GM12878 (cell line): ENCODE data around the gene PBRM1. TPM values are rescaled to one million over a fixed set of nuclear protein-coding genes. Genes with fewer than 3 reads are reported as not detected.
"Not testable (repeated sequence)": the region's sequence is repeated elsewhere in the genome, so short reads cannot be mapped to it uniquely, and the experiment has no call there.

Experiments used
- ATAC-seq: fragments of 200-7000 bp; cut with Tn5 transposase; 3 replicates; pipeline ENCODE4 v1.9.1; 2020; ENCODE audit warnings: mild to moderate bottlenecking, moderate library complexity
- BruUV-seq: library from RNA; stranded (reverse); fragments of 400-500 nt; replicated peaks from 2 replicates; lab custom pipeline; 2021; lab: Mats Ljungman, UMichigan
- CTCF ChIA-PET: fragments of 300-600 bp; sonication (Branson Sonifier 250); formaldehyde crosslinking; extraction: SDS; loops from one replicate; lab custom pipeline; 2021; ENCODE audit warnings: inconsistent platforms; lab: Yijun Ruan, JAX
- POLR2A ChIA-PET: fragments of 350-600 bp; formaldehyde crosslinking; extraction: SDS; loops from one replicate; lab custom pipeline; 2021; ENCODE audit warnings: inconsistent platforms; lab: Charles Lee
- RAD21 ChIA-PET: fragments of 300-600 bp; sonication (Branson Sonifier 250); formaldehyde crosslinking; loops from one replicate; lab custom pipeline; 2023; ENCODE audit warnings: antibody characterized with exemption; ENCODE audit not compliant: unreplicated experiment; lab: Charles Lee
- SMC1A ChIA-PET: fragments of 300-600 bp; sonication (Branson Sonifier 250); formaldehyde crosslinking; loops from one replicate; lab custom pipeline; 2023; ENCODE audit not compliant: unreplicated experiment, uncharacterized antibody; lab: Charles Lee
- DNase-seq: peaks from one replicate; pipeline ENCODE4 v3.0.0-alpha.2; 2011; ENCODE audit warnings: low read depth, low spot score
- FAIRE-seq: peaks from 3 replicates; lab custom pipeline; 2011; peaks lifted over from hg19 to GRCh38; lab: Jason Lieb, UNC
- H2AFZ ChIP-seq: 2 replicates; pipeline ENCODE4 v1.6.0; 2011; ENCODE audit warnings: low read depth, low read length, control low read depth; ENCODE audit not compliant: control insufficient read depth
- H3K27ac ChIP-seq: 2 replicates; pipeline ENCODE4 v1.5.1; 2011; ENCODE audit warnings: control low read depth; ENCODE audit not compliant: control insufficient read depth, insufficient read depth
- H3K27me3 ChIP-seq, 2 experiments: replicated peaks in 1 of 2; 2 replicates each; pipeline versions ENCODE4 v1.6.0 to v1.6.1; 2011; ENCODE audit warnings: low read length in 1 of 2; ENCODE audit not compliant: control insufficient read depth in 2 of 2, insufficient read depth in 2 of 2
- H3K36me3 ChIP-seq, 2 experiments: 2 replicates each; pipeline ENCODE4 v1.5.1; 2011; ENCODE audit warnings: low read length in 1 of 2; ENCODE audit not compliant: control insufficient read depth in 2 of 2, insufficient read depth in 2 of 2
- H3K4me1 ChIP-seq: 2 replicates; pipeline ENCODE4 v1.6.1; 2011; ENCODE audit warnings: mild to moderate bottlenecking, low read length, moderate library complexity, mixed read lengths; ENCODE audit not compliant: control insufficient read depth, insufficient read depth
- H3K4me2 ChIP-seq: 2 replicates; pipeline ENCODE4 v1.6.0; 2011; ENCODE audit warnings: control low read depth; ENCODE audit not compliant: control insufficient read depth, insufficient read depth
- H3K4me3 ChIP-seq: fragments of 200-600 bp; sonication (generic); 2 replicates; pipeline ENCODE4 v1.5.1; 2016
- H3K79me2 ChIP-seq: 2 replicates; pipeline ENCODE4 v1.6.0; 2011; ENCODE audit warnings: low read length; ENCODE audit not compliant: control insufficient read depth, insufficient read depth
- H3K9ac ChIP-seq: 2 replicates; pipeline ENCODE4 v1.8.0; 2011; ENCODE audit warnings: low read length, control low read depth, mixed read lengths; ENCODE audit not compliant: control insufficient read depth, insufficient read depth
- H3K9me3 ChIP-seq: replicated peaks from 3 replicates; pipeline ENCODE4 v1.5.1; 2011; ENCODE audit warnings: mild to moderate bottlenecking, low read length; ENCODE audit not compliant: control insufficient read depth, insufficient read depth
- H4K20me1 ChIP-seq: 2 replicates; pipeline ENCODE4 v1.6.0; 2011; ENCODE audit not compliant: control insufficient read depth, insufficient read depth
- CEBPB ChIP-seq, 2 experiments: fragments of 150-350 bp in 1 of 2; IDR thresholded peaks; 2 replicates each; pipeline ENCODE4 v1.6.1; 2012 to 2014; ENCODE audit warnings: low read depth in 2 of 2, low read length in 2 of 2, borderline replicate concordance in 1 of 2, inconsistent platforms in 1 of 2
- EED ChIP-seq: sonication (generic); IDR thresholded peaks from 2 replicates; pipeline ENCODE4 v1.6.1; 2016; ENCODE audit warnings: antibody characterized with exemption, low read depth
- EP300 ChIP-seq, 2 experiments: fragments of 150-350 bp in 1 of 2; IDR thresholded peaks; 2 replicates each; pipeline ENCODE4 v1.6.1; 2011 to 2012; ENCODE audit warnings: low read depth in 2 of 2, low read length in 2 of 2, borderline replicate concordance in 1 of 2, improper control_type of control experiment in 1 of 2, inconsistent platforms in 1 of 2; ENCODE audit not compliant: control insufficient read depth in 1 of 2
- HDAC2 ChIP-seq: fragments of 200-600 bp; sonication (generic); IDR thresholded peaks from 2 replicates; pipeline ENCODE4 v1.6.1; 2017
- KDM1A ChIP-seq: fragments of 200-600 bp; sonication (generic); IDR thresholded peaks from 2 replicates; pipeline ENCODE4 v1.6.1; 2016; ENCODE audit warnings: borderline replicate concordance
- POLR2AphosphoS5 ChIP-seq: IDR thresholded peaks from 2 replicates; pipeline ENCODE4 v1.6.1; 2011; ENCODE audit warnings: mild to moderate bottlenecking, low read length, inconsistent platforms
- RAD21 ChIP-seq: IDR thresholded peaks from 2 replicates; pipeline ENCODE4 v1.6.1; 2011; ENCODE audit warnings: mild to moderate bottlenecking, low read depth, low read length, moderate library complexity; ENCODE audit not compliant: insufficient read depth
- SMAD5 ChIP-seq: IDR thresholded peaks from 2 replicates; pipeline ENCODE4 v1.6.1; 2016; ENCODE audit warnings: antibody characterized with exemption, low read depth
- SPI1 ChIP-seq: IDR thresholded peaks from 2 replicates; pipeline ENCODE4 v1.6.1; 2011; ENCODE audit warnings: low read depth, mild to moderate bottlenecking, low read length, moderate library complexity, borderline replicate concordance; ENCODE audit not compliant: insufficient read depth
- SUPT20H ChIP-seq: IDR thresholded peaks from 2 replicates; pipeline ENCODE4 v1.6.1; 2011; ENCODE audit warnings: low read depth, mild to moderate bottlenecking, low read length, moderate library complexity, borderline replicate concordance; ENCODE audit not compliant: control insufficient read depth
- TCF3 ChIP-seq: IDR thresholded peaks from 2 replicates; pipeline ENCODE4 v1.6.1; 2012; ENCODE audit warnings: low read depth, mild to moderate bottlenecking, low read length, borderline replicate concordance; ENCODE audit not compliant: insufficient read depth
- ZZZ3 ChIP-seq: IDR thresholded peaks from 2 replicates; pipeline ENCODE4 v1.6.1; 2011; ENCODE audit warnings: low read depth; ENCODE audit not compliant: control insufficient read depth, insufficient read length
- WGBS: methylation state at CpG from one replicate; pipeline ENCODE4 v1.1.6; 2016; ENCODE audit warnings: low lambda C conversion rate; ENCODE audit not compliant: insufficient replicate concordance, insufficient coverage; ENCODE audit errors: missing lambda C conversion rate; 5-methylcytosine and 5-hydroxymethylcytosine counted together
- in situ Hi-C: fragments of 300-500 bp; cut with MboI; formaldehyde crosslinking; loops from 9 replicates; pipeline ENCODE4 v1.14.3; 2018; ENCODE audit warnings: mixed read lengths
- intact Hi-C: fragments of 100-400 bp; cut with micrococcal nuclease; formaldehyde crosslinking; loops from one replicate; pipeline ENCODE4 v1.14.2; 2022; ENCODE audit not compliant: unreplicated experiment
- polyA plus RNA-seq, 11 experiments: library from polyadenylated mRNA; depleted of rRNA in 4 of 11; unstranded in 6 of 11; stranded (reverse) in 5 of 11; fragments of >200 nt; fragmentation: Nextera tagmentation in 4 of 11; fragmentation: Illumina TruSeq in 1 of 11; extraction: Ambion mirVana in 4 of 11; extraction: Trizol in 1 of 11; gene quantifications; 1 replicate in 1 of 11; 2 replicates in 10 of 11; pipeline versions ENCODE4 v1.2.1 to v1.2.3, GENCODE V29; 2011 to 2016; ENCODE audit warnings: inconsistent platforms in 2 of 11, missing spikeins in 2 of 11, low read depth in 1 of 11
- total RNA-seq, 4 experiments: library from RNA; depleted of rRNA in 3 of 4; stranded (reverse); fragments of >200 nt in 3 of 4; fragmentation: Illumina TruSeq in 1 of 4; extraction: Trizol in 1 of 4; gene quantifications; 2 replicates each; pipeline versions ENCODE4 v1.2.1 to v1.2.3, GENCODE V29; 2013 to 2021

PBRM1 gene
- total and polyA plus RNA-seq, 10 of the 15 experiments (the other 5 are each of a cell fraction or from before 2014, with no cell fraction given) = 8.9 to 88.9 (median 39.3) TPM

- TF ChIP-seq KDM1A = no peak
- no peak for TF ChIP-seq SUPT20H
- no peak for TF ChIP-seq EED
- TF ChIP-seq TCF3 = no peak
- no peak for TF ChIP-seq HDAC2
- no peak for TF ChIP-seq SMAD5
- TF ChIP-seq POLR2AphosphoS5 = no peak
- no peak for TF ChIP-seq ZZZ3
- TF ChIP-seq SPI1 = no peak
Measured at GRCh38 chr3:52731590-52731989, 45.9 kb upstream of the PBRM1 start (continued).

GRCh38 chr3:52730681-52731080 is 45.0 kb upstream of the PBRM1 start:
- DNase-seq (no peak), FAIRE-seq (peak; percentile 80), ATAC-seq (peak; percentile 81)
- Histone ChIP-seq H3K9me3 (peaks cover 18% of the 10 kb centered on the region), H3K9ac (no peak overlapping the region), H3K4me3 (no peak overlapping the region), H2AFZ (no peak overlapping the region), H3K4me1 (no peaks in the 10 kb centered on the region), H3K27me3 (no peaks in the 10 kb centered on the region), H3K4me2 (no peak overlapping the region), H4K20me1 (no peaks in the 10 kb centered on the region), H3K79me2 (no peaks in the 10 kb centered on the region), H3K36me3 (peaks cover 0 to 8% of the 10 kb centered on the region in 2 experiments; a peak in 2 of 4 replicates), H3K27ac (no peak overlapping the region)
- no peak for TF ChIP-seq EP300 (IDR thresholded peaks at IDR 0.05; ENCODE audit: borderline replicate concordance in 1 of 2, control insufficient read depth in 1 of 2, low read depth in 2 of 2, low read length in 2 of 2)
- TF ChIP-seq RAD21 = no peak
- no peak for TF ChIP-seq CEBPB (IDR thresholded peaks at IDR 0.05; ENCODE audit: borderline replicate concordance in 1 of 2, low read depth in 2 of 2, low read length in 2 of 2)
- BruUV-seq = no TSS peak
- in situ Hi-C loops (no loop called here), intact Hi-C loops (no loop called here)
- RAD21 ChIA-PET = no interaction called here
- SMC1A ChIA-PET = interaction anchor here (1.3 kb wide), 1 partner anchor 13 kb away, joined by 3 read pairs; no protein-coding TSS in a partner anchor
- CTCF ChIA-PET = no interaction called here
- POLR2A ChIA-PET = interaction anchor here (0.6 kb wide), 1 partner anchor 23 kb away, joined by 3 read pairs; no protein-coding TSS in a partner anchor

GRCh38 chr3:52728753-52729152 is 43.0 kb upstream of the PBRM1 start:
- H3K4me1 ChIP-seq, RAD21 ChIA-PET, DNase-seq, H3K36me3 ChIP-seq, ATAC-seq, H3K27ac ChIP-seq, H3K4me2 ChIP-seq, SMC1A ChIA-PET, H2AFZ ChIP-seq, FAIRE-seq, POLR2A ChIA-PET, BruUV-seq, H3K27me3 ChIP-seq, in situ Hi-C loops, H3K9ac ChIP-seq, H3K79me2 ChIP-seq, H3K4me3 ChIP-seq, H4K20me1 ChIP-seq, intact Hi-C loops: not testable (repeated sequence)
- CTCF ChIA-PET = interaction anchor here (0.6 kb wide), 1 partner anchor 295 kb away, joined by 3 read pairs; no protein-coding TSS in a partner anchor
- WGBS = 96% methylated on average over 3 of the region's 3 CpGs
- H3K9me3 ChIP-seq = peaks cover 17% of the 10 kb centered on the region
